Activated CD4-positive, alpha-beta T cell treated with anti-CD3 and anti-CD28 coated beads, Interleukin-2, amount 50 U/mL, for 1 hour (primary cell): ENCODE data around the gene TMEM176A.
A peak's percentile ranks its signal among the peaks of the same experiment; 100 is the strongest.
"Not testable (repeated sequence)": the region's sequence is repeated elsewhere in the genome, so short reads cannot be mapped to it uniquely, and the experiment has no call there.

ENCODE experiments used
- DNase-seq: peaks from one replicate; pipeline ENCODE4 v3.0.0-alpha.2; 2020

The TMEM176A gene, protein sequence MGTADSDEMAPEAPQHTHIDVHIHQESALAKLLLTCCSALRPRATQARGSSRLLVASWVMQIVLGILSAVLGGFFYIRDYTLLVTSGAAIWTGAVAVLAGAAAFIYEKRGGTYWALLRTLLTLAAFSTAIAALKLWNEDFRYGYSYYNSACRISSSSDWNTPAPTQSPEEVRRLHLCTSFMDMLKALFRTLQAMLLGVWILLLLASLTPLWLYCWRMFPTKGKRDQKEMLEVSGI

DNA sequence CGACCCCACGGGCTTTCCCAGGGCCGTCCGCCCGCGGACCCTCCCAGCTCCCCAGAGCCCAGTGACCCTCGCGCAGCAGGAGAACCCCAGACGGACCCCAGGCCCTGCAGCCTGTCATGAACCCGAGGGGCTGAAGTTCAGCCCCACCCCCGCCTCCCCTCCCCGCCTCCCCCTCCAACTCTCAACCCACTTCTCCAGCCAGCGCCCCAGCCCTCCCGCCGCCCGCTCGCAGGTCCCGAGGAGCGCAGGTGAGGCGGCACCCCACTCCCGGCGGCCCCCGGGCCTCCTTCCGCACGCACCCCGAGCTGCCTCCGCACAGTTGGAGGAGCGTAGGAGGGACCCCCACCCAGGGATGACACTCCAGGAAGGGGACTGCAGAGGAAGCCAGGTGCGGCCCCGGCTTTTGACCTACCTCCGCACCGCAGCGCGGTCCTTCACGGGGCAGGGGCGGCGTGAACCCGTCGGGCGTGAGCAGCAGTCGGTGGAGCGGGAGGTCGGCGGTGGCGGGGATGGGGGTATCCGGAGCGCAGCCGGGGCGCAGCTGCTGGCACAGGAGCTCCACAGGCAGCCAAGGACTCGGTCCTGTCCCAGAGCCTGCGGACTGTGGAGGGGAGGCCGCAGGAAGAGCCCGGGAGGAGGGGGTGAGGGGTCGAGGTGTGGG is at the start of gene TMEM176A:
TMEM176A (plus strand) TSS at position 189 of the 661 bp plus-strand sequence. CDS start 782 bp downstream, outside the sequence.
- DNase-seq = peak; percentile 13

- DNase-seq = no peak
Measured at GRCh38 chr7:150751702-150752101, 48.9 kb upstream of the TMEM176A start.

DNA sequence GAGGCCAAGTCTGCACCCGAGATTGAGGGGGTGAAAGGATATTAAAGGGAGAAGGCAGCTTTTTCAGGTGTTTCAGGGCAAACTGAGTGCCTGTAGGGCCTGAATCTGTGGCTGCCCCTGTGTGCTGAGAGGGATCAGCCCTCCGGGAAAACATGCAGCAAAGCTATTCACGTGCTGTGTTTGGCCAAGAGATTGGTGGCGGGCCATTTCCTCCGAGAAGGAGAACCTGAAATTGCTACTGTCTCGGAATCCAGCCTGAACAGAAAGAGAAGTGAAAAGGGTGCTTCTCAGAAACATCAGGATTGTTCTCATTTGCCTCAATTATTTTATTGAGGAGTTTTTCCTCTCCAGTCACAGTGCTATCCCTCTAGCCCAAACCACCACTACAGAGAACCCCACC is 47.3 kb upstream of the TMEM176A start:
- no peak for DNase-seq

DNA sequence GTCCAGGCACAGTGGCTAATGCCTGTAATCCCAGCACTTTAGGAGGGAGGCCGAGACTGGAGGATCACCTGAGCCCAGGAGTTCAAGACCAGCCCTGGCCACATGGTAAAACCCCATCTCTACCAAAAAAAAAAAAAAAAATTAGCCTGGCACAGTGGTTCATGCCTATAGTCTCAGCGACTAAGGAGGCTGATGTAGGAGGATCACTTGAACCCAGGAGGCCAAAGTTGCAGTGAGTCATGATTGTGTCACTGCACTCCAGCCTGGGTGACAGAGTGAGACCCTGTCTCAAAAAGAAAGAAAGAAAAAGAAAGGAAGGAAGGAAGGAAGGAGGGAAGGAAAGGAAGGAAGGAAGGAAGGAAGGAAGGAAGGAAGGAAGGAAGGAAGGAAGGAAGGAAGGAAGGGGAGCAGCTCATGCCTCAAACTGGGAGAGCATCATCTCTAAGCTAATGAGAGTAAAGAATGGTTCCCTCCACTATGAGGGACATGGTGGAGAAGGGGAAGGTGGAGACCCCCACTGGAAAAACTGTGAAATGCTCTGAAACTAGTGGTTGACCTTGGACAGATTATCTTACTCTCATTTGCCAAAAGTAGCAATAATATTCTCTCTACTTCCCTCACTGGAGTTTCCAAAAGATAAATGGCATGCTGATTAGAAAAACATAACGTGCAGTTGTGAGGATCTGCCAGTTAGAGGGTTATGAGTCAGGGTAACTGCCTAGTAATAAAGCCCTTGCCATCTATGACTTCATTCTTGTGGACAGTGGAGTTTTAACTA is 46.6 kb upstream of the TMEM176A start:
- DNase-seq = no peak

- no peak for DNase-seq
Measured at GRCh38 chr7:150754951-150755350, 45.6 kb upstream of the TMEM176A start.

DNA sequence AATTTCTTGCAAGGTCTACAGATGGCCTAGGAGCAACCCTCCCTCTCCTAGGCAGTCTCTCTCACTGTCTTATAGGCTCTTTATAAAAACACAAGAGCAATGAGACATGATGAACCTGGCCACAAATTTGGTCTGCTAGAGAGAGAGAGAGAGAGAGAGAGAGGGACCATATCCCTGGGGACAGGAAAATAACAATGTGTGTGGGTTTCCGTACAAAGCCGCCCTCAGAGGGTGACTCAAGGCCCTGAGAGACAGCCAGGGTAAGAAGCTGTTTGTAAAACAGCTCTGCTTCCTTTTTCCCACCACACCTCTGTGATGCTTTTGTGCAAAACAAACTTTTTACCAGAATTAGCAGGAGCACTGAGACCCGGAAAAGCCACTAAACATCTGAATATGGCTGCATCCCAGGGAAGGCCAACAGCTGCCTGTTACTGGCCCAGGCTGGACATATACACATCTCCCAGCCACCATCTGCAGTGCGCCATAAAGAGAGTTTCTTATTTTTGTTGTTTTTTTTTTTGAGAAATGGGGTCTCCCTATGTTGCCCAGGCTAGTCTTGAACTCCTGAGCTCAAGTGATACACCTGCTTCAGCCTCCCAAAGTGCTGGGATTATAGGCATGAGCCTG is 45.0 kb upstream of the TMEM176A start:
- peak; percentile 68 for DNase-seq

DNA sequence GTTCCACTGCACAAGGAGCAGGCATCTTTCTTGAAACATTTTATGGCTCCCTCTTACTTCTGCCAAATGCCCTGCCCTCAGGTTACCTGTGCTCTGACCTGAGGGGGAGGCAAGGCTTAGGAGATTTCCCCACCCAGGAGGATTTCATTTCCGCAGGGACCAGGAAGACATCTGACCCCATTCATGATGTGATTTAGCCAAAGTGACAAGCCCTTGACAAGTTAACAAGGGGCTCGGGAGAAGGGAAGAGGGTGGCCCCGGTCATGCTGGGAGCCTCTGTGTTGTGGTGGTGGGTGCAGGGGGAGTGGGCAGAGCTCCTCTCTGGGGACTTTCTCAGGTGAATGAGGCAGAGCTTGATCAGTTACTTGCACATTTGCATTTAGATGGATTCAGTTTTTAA is 44.4 kb upstream of the TMEM176A start:
- no peak for DNase-seq

DNA sequence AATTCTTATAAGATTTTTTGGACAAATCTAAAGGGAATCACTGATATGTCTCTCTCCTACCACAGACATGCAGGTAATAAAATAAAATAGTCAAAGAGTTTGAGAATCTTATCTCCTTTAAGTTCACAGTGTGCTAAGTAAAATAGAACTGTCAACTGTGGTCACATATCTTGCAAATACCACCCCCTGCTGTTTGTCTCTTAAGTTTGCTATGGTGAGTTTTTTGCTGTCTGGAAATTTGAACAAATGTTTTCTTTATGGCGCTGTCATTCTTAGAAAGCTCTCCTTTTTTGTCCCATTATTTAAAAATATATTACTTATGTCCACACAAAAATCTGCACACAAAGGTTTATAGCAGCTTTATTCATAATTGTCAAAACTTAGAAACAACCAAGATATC is 43.7 kb upstream of the TMEM176A start:
- no peak for DNase-seq

DNA sequence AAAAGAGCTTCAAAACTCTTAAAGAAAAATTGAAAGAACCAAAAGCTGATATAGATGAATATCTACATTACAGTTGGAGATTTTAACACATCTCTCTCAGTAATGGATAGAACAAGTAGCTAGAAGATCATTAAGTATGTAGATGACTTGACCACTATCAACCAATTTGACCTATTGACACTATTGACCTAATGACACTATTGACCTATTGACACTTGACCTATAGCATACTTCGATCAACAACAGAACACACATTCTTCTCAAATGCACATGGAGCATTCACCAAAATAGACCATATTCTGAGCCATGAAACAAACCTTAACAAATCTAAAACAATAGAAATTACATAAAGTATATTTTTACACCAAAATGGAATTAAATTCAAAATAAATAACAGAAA is 41.1 kb upstream of the TMEM176A start:
- DNase-seq = no peak

DNA sequence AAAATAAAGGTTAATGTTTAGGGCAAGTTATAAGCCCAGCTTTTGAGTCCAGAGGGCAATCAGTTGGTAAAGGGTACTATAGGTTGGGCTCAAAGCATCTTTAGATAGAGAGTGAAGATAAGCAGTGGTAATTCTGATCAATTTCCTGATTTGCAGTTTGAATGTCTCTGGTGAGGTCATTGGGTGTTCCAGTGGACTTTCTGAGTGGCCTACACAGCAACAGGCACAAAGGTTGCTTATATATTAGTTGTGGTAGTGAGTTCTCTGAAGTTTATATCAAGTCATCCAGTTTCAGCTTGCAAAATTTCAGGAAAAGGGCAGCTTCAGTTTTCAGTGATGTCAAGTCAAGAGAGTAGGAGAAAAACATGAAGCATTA is 34.2 kb upstream of the TMEM176A start:
- no peak for DNase-seq

DNA sequence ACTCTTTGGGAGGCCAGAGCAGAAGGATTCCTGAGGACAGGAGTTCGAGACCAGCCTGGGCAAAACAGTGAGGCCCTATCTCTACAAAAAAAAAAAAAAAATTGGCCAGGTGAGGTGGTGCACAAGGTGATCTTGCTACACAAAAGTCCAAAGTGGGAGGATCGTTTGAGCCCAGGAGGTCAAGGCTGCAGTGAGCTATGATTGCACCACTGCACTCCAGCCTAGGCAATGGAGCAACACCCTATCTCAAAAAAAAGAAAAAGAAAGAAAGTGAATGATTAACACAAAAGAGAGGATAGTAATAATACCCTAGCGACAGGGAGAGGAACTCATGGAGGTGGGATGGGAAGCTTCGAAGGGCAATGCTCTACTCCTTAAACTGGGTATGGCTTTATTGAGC is 30.8 kb upstream of the TMEM176A start:
- DNase-seq = no peak

DNA sequence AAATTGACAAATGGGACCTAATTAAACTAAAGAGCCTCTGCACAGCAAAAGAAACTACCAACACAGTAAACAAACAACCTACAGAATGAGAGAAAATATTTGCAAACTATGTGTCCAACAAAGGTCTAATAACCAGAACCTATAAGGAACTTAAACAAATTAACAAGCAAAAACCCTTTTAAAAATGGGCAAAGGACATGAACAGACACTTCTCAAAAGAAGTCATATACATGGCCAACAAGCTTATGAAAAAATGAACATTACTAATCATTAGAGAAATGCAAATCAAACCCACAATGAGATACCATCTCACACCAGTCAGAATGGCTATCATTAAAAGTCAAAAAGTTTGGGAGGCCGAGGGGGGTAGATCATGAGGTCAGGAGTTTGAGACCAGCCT is 26.4 kb upstream of the TMEM176A start:
- not testable (repeated sequence) for DNase-seq

DNA sequence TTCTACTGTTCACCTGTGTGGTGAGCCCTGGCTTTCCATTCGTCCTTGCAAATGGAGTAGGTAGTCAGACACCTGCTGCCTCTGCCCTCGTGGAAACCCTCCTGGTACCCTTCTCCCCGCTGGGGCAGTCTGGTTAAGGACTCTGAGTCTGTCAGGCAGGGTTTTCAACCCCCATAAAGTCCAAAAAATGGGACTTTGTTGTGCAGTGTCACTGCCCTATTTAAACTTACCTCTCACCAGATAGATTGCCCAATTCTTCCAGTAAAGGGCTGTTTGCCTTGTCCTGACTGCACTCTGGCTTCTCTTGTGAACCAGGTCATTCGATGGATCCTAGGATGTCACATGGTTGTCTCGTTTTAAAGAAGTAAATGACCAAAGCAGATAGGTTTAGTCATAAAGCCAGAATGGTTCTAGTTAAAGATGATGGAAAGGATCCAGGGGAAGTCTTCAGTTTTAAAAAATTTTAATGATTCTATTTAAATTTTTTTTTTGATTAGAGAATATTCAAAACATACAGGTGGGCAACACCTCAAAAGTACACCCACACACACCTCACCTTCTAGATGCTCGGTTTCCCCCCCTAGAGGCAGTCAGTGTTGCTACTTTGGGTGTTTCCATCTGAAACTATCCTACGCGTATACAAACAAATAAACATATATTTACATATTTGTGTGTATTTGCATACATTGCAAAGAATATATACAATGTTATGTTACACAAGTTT is 22.4 kb upstream of the TMEM176A start:
- no peak for DNase-seq

DNA sequence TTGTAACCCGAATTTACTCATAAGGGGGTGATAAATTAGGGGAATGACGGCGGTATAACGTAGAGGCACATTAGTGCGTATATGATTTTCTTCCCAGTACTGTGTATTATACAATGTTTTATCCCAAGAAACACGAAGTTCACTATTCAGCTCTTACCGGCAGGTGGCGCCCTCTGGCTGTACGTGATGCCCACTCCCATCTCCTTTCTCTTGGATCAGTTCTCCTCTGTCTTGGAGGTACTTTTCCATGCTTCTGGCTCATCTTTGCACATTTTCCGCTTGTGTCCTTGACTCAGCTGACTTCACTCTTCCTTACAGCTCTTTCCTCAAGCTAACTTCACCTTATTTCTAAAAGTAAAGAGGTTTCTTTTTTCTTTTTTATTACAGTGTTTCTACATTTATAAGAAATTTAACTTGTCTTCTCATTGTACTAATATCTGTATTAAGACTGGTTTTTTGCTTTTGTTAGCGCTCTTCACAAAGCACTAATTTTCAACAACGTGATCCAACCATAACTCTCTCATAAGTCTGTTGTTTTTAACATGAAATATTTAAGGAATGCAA is 21.7 kb upstream of the TMEM176A start:
- DNase-seq = peak; percentile 76

GRCh38 chr7:150780292-150780691 is 20.3 kb upstream of the TMEM176A start:
- DNase-seq = no peak

DNA sequence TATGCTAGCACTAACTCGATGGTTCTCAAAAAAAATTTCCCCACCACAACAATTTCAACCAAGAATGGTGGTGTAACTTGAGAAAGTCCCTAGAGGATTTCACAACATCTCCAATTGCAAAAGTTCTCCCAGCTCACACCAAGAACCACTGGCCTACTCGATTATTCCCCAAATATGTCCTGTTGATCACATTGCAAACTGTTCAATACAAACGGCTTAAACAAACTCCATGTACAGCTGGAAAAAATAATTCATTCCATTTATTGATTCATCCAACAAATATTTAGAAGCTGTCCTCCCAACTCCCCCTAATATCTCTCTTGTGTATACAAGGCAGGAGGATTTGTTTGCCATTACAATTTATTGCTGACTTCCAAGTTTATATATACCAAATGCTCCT is 19.5 kb upstream of the TMEM176A start:
- no peak for DNase-seq

DNA sequence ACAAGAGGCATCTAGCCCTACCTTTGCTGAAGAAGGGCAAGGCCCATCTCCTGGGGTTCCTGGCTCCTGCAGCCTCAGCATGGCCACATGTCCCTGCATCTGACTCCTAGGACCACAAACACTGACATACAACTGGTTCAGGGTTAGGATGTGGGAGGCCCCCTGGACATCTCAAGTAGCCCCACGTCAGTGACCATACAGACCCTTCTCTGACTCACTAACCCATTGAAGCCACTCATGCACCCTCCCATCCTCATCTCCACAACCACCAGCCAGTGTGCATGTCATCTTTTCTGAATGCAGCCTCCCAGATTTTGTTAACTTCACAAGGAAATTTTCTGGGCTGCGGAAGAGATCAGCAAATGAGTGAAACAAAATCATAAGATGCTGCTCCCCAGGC is 18.6 kb upstream of the TMEM176A start:
- no peak for DNase-seq

DNA sequence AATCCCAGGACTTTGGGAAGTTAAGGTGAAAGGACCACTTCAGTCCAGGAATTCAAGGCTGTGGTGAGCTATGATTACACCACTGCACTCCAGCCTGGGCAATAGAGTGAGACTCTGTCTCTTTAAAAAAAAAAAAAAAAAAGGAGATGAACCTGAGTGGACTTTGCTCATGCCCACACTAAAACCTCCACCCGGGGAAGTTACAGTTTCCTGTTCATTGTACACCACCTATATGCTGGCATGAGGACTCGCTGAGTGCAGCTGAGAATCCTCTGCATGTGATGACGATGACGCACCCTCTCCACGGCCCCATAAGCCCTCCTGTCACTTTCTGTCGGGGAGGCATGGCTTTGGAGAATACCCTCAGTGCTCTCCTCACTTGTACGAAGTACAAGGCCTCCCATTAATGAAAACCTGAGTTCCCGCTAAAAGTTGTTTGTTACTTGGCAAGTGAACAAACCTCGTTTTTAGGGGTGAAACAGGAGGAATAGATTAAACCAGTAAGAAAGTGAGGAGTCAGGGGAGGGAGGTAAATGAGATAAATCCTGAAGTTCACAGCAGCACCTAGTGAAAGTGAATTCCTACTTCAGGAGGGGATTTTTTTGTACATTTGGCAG is 16.3 kb upstream of the TMEM176A start:
- no peak for DNase-seq

GRCh38 chr7:150784954-150785353 is 15.6 kb upstream of the TMEM176A start:
- no peak for DNase-seq

DNA sequence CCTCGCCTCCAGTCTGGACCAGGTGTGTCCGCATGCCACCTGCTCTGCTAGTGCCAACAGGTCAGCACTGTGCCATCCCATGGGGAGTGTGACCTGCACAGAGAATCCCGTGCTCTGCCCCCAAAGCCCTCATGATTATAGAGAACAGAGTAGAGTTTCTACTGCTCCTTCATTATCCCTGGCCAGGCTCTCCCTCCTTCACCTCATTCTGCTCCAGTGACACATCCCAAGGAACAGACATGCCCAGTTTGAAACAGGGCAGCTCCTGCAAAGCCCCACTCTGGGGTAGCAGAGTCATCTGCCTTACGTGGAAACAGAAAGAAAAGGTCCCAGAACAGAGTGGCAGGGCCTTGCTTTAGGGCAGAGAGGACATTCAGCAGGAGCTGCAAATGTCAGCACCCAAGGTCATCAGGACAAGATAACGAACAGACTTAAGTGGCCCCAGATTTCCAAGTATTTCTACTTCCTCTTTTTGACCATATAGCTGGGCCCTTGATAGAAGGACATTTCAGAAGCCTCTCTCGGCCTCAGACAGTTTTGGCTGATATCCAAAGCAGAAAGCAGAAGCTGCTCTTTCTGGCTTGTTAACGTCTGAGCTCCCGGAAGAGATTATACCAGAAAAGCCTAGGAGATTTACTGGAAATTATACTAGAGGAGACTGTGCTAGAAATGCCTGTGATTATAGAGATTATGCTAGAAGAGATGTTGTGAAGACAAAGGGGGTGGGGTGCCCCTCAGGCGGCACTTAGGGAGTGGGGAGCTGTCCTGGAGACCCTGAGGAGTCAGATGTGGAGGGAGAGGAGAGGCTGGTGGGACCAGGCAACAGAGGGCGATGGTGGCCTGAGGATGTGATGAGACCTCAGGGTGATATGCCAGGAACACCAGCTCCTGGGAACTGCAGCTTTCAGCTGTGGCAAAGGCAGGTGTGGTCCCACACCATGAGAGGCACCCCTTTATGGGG is 13.0 kb upstream of the TMEM176A start:
- no peak for DNase-seq
